Activated T-cell treated with anti-CD3 and anti-CD28 coated beads for 48 hours (primary cell): Measurements from ENCODE around the gene CMIP.

Experiments used
- DNase-seq: peaks from one replicate; pipeline ENCODE4 v3.0.0-alpha.2; 2020; ENCODE audit warnings: low read depth

CMIP gene

GRCh38 chr16:81607805-81608522, 163.4 kb downstream of the CMIP start:
- DNase-seq: no peak

- no peak for DNase-seq
Measured at GRCh38 chr16:81608523-81609209, 164.1 kb downstream of the CMIP start.

GRCh38 chr16:81609323-81609892, 164.8 kb downstream of the CMIP start:
- DNase-seq: no peak

- DNase-seq: no peak
Measured at GRCh38 chr16:81610144-81610842, 165.7 kb downstream of the CMIP start.

GRCh38 chr16:81610936-81611335, 166.3 kb downstream of the CMIP start:
- no peak for DNase-seq

GRCh38 chr16:81611721-81612120, 167.1 kb downstream of the CMIP start:
- no peak for DNase-seq

GRCh38 chr16:81612351-81613163, 167.9 kb downstream of the CMIP start:
- no peak for DNase-seq

GRCh38 chr16:81614171-81614570, 169.6 kb downstream of the CMIP start:
- DNase-seq: no peak

GRCh38 chr16:81614654-81615359, 170.2 kb downstream of the CMIP start:
- no peak for DNase-seq

GRCh38 chr16:81615411-81615810, 170.8 kb downstream of the CMIP start:
- DNase-seq: no peak

- DNase-seq: no peak
Measured at GRCh38 chr16:81615833-81616232, 171.2 kb downstream of the CMIP start.

GRCh38 chr16:81616321-81617020, 171.9 kb downstream of the CMIP start:
- peak; percentile 63 for DNase-seq

GRCh38 chr16:81617021-81617346, 172.4 kb downstream of the CMIP start:
- DNase-seq: no peak

GRCh38 chr16:81618187-81618586, 173.6 kb downstream of the CMIP start:
- no peak for DNase-seq

GRCh38 chr16:81618661-81619060, 174.1 kb downstream of the CMIP start:
- no peak for DNase-seq

- no peak for DNase-seq
Measured at GRCh38 chr16:81620029-81620428, 175.4 kb downstream of the CMIP start.

GRCh38 chr16:81620796-81621195, 176.2 kb downstream of the CMIP start:
- no peak for DNase-seq

GRCh38 chr16:81621496-81621895, 176.9 kb downstream of the CMIP start:
- no peak for DNase-seq

GRCh38 chr16:81623365-81624102, 178.9 kb downstream of the CMIP start:
- peak; percentile 27 for DNase-seq

- no peak for DNase-seq
Measured at GRCh38 chr16:81624403-81624759, 179.8 kb downstream of the CMIP start.
